ENCODE measurements around the gene FMNL1. TPM values are rescaled to one million over a fixed set of nuclear protein-coding genes. Genes with fewer than 3 reads are reported as not detected.
A peak's percentile ranks its signal among the peaks of the same experiment; 100 is the strongest.

Gene FMNL1
- total RNA-seq, 2 experiments from 2014 or later = 465 to 477 TPM

DNA sequence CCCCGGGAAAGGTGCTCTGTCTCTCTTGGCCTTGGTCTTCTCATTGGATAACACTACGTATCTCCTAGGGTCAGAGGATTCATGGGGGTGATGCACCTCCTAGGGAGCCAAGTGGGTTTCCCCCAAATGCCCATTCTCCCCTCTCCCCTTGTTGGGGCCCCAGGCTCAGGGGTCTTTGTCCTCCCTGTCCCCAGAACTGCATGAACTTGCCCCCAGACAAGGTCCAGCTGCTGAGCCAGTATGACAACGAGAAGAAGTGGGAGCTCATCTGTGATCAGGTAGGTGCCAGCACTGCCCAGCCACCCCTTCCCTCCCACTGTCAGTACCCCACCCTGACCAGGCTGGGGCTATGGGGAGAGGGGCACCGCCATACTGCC lies 8.7 kb downstream of the FMNL1 start:
- Mint-ChIP-seq H3K27me3 (no peaks in the 10 kb centered on the region), H3K4me3 (peak overlapping the region; percentile 100), H3K4me1 (peaks cover 93% of the 10 kb centered on the region), H3K36me3 (ENCODE audit: low read depth) (peaks cover 77% of the 10 kb centered on the region), H3K27ac (peak overlapping the region; percentile 99), H3K9me3 (no peaks in the 10 kb centered on the region)
- CTCF ChIA-PET = interaction anchor here (0.7 to 11.8 kb wide), 7 partner anchors 10 to 155 kb away, joined by 3 to 197 read pairs (median 4); partner anchors contain the start of genes ACBD4, FMNL1 and MAP3K14
- POLR2A ChIA-PET = interaction anchor here (1.6 to 15.7 kb wide), 4 partner anchors 10 to 179 kb away, joined by 3 to 528 read pairs (median 217); partner anchors contain the start of genes FMNL1 and MAP3K14
- DNase-seq = no peak

DNA sequence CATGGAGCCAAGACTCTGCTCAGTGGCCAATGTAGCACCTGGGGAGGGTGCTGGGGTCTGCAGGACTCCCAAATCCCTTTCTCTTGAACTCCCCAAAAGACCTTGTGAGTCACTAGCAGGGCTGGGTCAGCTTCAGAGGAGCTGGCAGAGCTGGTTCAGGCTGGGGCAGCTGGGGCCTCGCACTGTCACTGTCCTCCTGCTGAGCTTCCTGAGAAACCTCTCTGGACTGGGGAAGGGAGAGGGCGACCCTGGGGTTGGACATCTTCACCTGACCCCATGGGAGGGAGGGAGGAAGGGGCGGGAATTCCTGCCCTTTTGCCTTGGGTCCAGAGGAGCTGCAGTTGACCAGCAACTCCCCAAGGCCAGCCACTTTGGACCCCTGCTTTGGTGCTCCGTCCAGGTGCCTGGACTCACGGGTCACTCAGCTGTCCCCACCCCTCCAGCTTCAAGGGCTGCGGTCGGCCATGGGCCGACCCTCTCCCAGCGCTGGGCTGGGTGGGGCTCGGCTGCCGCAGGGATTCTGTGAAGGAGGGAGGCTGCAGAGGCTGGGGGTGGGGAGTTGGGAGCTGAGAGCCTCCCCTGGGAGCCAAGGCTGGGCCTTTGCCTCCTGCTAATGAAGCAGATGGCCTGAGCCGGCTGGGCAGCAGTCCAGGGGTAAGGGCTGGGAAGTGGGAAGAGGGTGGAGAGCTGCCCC lies 9.2 kb downstream of the FMNL1 start:
- Mint-ChIP-seq H3K27ac (peak overlapping the region; percentile 99), H3K4me1 (peaks cover 94% of the 10 kb centered on the region), H3K36me3 (ENCODE audit: low read depth) (peaks cover 77% of the 10 kb centered on the region), H3K27me3 (no peaks in the 10 kb centered on the region), H3K4me3 (no peak overlapping the region), H3K9me3 (no peaks in the 10 kb centered on the region)
- ChIA-PET POLR2A (interaction anchor here (1.3 to 15.7 kb wide), 6 partner anchors 10 to 179 kb away, joined by 3 to 528 read pairs (median 55); partner anchors contain the start of genes FMNL1, HEXIM1 and MAP3K14), CTCF (interaction anchor here (0.7 to 11.8 kb wide), 7 partner anchors 10 to 155 kb away, joined by 3 to 197 read pairs (median 3); partner anchors contain the start of genes ACBD4 and FMNL1)
- no peak for DNase-seq

DNA sequence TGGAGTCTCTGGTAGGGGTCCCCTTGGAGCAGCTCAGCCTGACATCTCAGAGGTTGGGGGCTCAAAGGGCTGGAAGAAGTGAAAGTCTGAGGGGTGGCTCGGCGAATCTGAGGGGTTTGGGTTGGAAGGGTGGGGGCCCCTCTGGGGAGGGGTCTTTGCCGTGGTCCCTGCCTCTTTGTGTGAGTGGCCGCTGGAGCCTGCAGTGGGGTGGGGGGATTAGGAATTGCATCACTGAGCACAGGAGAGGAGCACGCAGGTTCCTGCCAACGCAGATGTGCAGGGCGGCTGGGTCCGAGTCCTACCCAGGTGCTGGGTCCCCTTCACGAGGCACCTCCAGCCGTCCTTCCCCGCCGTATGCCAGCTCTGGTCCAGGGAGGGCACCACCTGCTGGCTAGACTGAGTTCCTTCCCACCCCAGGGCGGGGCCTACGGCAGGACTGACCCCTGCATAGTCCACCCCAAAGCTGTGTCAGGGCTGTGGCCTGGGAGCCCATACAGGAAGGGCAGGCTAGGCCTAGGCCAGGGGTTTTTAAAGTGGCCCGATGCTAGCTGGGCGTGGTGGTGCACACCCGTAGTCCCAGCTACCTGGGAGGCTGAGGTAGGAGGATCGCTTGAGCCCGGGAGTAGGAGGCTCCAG lies 9.9 kb downstream of the FMNL1 start:
- no peak for DNase-seq
- CTCF ChIA-PET = interaction anchor here (0.9 to 11.8 kb wide), 4 partner anchors 11 to 96 kb away, joined by 3 to 197 read pairs (median 4); partner anchors contain the start of genes ACBD4 and FMNL1
- Mint-ChIP-seq H3K4me3 (no peak overlapping the region), H3K36me3 (ENCODE audit: low read depth) (peaks cover 75% of the 10 kb centered on the region), H3K4me1 (peaks cover 89% of the 10 kb centered on the region), H3K27ac (peak overlapping the region; percentile 72), H3K9me3 (no peaks in the 10 kb centered on the region), H3K27me3 (no peaks in the 10 kb centered on the region)
- POLR2A ChIA-PET = interaction anchor here (1.3 to 15.7 kb wide), 5 partner anchors 11 to 84 kb away, joined by 3 to 528 read pairs (median 97); partner anchors contain the start of genes FMNL1, HEXIM1 and MAP3K14

DNA sequence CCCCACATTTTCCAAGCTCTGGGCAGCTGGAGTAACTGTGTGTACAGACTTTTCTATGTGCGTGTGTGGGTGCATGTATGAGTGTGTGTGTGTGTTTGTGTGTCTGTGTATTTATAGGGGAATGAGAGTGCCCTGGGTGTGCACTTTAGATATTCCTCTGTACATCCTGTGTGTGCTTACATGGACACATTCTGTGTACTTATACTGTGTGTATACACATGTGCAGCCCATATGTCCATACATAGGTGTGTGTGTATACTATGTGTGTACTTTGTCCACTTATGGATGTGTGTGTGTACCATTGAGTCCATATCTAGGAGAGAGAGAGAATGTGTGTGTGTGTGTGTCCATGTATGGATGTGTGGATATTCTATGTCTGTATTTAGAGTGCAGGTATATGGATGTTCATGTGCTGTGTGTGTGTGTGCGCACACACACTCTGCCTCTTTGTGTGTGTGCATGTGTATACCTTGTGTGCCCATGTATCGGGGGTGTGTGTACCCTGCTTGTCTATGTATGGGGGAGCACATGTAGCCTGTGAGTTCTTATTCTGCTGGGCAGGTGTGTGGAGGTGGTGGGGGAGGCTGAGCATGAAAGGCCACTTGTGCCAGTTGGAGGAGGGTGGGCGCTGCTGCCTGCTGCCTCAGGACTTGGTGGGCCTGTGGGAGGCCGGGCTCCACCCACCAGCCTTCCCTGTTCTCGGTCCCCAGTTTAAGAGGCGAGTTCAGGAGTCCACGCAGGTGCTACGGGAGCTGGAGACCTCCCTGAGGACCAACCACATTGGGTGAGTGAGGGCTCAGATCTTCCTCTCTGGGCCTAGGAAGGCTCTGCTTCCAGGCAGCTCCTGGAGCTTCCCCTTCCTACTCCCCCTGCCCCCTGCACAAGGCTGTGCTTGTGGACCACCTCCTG lies 11.1 kb downstream of the FMNL1 start:
- ChIA-PET POLR2A (interaction anchor here (0.7 to 15.7 kb wide), 5 partner anchors 7 to 84 kb away, joined by 3 to 528 read pairs (median 97); partner anchors contain the start of genes FMNL1, HEXIM1 and MAP3K14), CTCF (interaction anchor here (1.4 to 11.8 kb wide), 2 partner anchors 13 to 14 kb away, joined by 3 to 197 read pairs; partner anchors contain the start of gene FMNL1)
- Mint-ChIP-seq H3K27ac (peak overlapping the region; percentile 79), H3K4me3 (no peak overlapping the region), H3K27me3 (no peaks in the 10 kb centered on the region), H3K4me1 (peaks cover 84% of the 10 kb centered on the region), H3K9me3 (no peaks in the 10 kb centered on the region), H3K36me3 (ENCODE audit: low read depth) (peaks cover 74% of the 10 kb centered on the region)
- no peak for DNase-seq

DNA sequence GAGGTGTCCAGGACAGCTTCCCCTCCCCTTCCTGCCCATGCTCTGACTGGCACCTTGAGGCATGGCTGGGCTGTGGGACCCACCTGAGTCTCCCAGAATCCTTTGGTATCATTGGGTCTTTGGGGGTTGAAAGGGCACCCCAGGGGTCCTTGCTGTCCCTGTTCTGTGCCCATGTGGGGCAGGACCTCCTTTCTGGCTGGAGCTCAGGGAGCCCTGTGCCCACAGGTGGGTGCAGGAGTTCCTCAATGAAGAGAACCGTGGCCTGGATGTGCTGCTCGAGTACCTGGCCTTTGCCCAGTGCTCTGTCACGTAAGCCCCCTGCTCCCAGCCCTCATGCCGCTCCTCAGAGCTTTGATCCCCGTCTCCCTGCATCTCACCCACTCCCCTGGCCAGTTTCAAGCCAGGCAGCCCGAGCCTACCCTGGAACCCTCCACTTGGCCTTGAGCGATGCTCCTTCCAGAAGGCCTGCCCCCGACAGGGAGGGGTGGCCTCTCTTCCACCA lies 11.8 kb downstream of the FMNL1 start:
- ChIA-PET POLR2A (interaction anchor here (0.7 to 15.7 kb wide), 3 partner anchors 8 to 82 kb away, joined by 3 to 337 read pairs (median 97); partner anchors contain the start of genes FMNL1 and MAP3K14), CTCF (interaction anchor here (1.4 to 11.8 kb wide), 2 partner anchors 13 to 14 kb away, joined by 3 to 197 read pairs; partner anchors contain the start of gene FMNL1)
- Mint-ChIP-seq H3K27me3 (no peaks in the 10 kb centered on the region), H3K9me3 (no peaks in the 10 kb centered on the region), H3K4me3 (no peak overlapping the region), H3K27ac (peak overlapping the region; percentile 79), H3K36me3 (ENCODE audit: low read depth) (peaks cover 75% of the 10 kb centered on the region), H3K4me1 (peaks cover 84% of the 10 kb centered on the region)
- DNase-seq = no peak

DNA sequence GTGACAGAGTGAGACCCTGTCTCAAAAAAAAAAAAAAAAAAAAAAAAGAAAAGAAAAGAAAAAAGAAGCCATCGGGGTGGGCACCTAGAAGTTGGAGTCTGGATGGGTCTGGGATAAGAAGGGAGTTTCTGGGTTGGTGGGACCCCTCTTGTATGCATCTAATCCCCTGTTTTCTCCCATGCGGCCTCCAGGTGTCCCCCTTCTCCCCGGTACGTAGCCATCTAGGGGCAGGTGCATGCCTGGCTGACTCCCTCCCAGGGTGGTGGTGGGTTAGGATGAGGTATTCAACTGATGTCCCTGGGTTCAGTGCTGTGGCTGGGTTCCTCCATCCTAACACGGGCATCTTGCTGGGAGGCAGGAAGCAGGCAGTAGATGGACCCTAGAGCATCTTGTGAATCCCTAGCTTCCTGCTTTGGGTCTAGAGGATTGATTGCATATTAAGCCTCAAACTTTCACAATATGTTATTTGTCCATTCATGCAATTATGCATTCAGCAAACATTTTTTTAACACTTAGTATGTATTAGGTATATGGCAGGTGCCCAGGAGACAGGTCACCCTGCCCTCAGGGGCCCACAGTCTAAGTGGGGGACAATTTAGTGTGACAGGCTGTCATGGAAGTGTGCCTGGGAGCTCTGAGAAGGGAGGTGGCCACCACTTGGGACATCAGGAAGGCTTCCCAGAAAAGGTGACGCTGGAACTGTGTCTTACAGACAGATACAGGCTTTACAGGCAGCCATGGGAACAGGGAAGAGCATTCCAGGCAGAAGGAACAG lies 13.1 kb downstream of the FMNL1 start:
- H3K9me3 Mint-ChIP-seq = no peaks in the 10 kb centered on the region
- H3K36me3 Mint-ChIP-seq (ENCODE audit: low read depth) = peaks cover 81% of the 10 kb centered on the region
- H3K4me3 Mint-ChIP-seq = no peak overlapping the region
- no peak for DNase-seq
- peaks cover 73% of the 10 kb centered on the region for H3K4me1 Mint-ChIP-seq
- POLR2A ChIA-PET = interaction anchor here (0.8 to 27.5 kb wide), 4 partner anchors 10 to 14 kb away, joined by 3 to 528 read pairs (median 4); partner anchors contain the start of gene FMNL1
- CTCF ChIA-PET = interaction anchor here (0.7 to 11.8 kb wide), 15 partner anchors 9 to 151 kb away, joined by 3 to 197 read pairs (median 4); partner anchors contain the start of genes FMNL1 and MAP3K14
- H3K27ac Mint-ChIP-seq = peak overlapping the region; percentile 74
- H3K27me3 Mint-ChIP-seq = no peaks in the 10 kb centered on the region

DNA sequence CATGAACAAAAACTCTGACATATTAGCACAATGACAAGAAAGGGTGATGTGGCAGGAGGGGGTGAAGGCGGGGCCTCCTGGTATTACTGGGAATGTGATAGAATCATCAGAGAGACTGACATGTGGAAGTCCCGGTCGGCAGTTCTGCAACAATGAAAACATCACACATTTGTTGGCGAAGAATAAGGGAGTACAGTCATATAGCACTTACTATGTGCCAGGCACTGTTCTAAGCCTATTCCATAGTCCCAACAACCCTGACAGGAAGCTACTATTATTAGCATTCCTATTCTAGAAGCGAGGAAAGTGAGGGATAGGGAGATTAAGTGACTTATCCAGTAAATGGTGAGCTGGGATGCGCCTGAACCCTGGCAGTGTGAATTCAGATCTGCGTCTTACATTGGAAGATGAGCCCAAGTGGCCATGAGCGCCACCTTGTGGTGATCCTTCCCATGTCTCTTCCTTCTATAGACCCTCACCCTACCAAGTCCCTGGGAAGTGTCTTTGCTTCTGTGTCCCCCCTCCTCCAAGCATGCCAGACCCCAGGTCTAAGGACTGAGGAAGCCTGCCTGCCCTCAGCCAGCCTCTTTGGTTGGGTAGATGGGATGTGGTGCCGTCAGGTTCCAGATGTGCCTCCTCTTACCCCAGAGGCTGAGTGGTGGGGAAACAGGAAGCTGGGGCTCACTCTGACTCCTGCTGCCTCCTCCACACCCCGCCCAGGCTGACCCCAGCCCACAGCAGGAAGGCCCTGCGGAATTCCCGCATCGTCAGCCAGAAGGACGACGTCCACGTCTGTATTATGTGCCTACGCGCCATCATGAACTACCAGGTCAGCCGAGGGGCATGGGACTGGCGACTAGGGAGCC lies 14.0 kb downstream of the FMNL1 start:
- peaks cover 87% of the 10 kb centered on the region for H3K36me3 Mint-ChIP-seq (ENCODE audit: low read depth)
- no peak overlapping the region for H3K4me3 Mint-ChIP-seq
- H3K4me1 Mint-ChIP-seq = peaks cover 67% of the 10 kb centered on the region

DNA sequence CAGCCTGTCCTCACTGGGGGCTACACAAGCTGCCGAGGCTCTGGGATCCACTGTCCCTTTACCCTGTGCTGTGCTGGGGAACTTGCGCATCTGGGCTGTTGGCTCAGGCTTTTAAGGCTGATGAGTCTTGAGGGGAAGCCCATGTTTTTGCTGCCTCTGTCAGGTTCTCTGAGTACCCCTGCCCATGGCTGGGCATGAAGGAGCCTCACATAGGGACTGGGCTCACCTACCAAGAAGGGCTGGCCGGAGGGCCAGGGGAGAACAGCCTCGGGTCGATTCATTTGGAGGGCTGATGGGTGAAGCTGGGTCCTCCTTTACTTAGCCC lies 14.6 kb downstream of the FMNL1 start:
- peaks cover 64% of the 10 kb centered on the region for H3K4me1 Mint-ChIP-seq
- ChIA-PET CTCF (interaction anchor here (1.6 to 11.8 kb wide), 4 partner anchors 10 to 75 kb away, joined by 6 to 197 read pairs (median 22); partner anchors contain the start of gene FMNL1), POLR2A (interaction anchor here (1.4 to 27.5 kb wide), 2 partner anchors 10 to 11 kb away, joined by 4 to 528 read pairs; partner anchors contain the start of gene FMNL1)
- no peak overlapping the region for H3K27ac Mint-ChIP-seq
- no peaks in the 10 kb centered on the region for H3K27me3 Mint-ChIP-seq
- H3K4me3 Mint-ChIP-seq = no peak overlapping the region
- no peak for DNase-seq
- H3K36me3 Mint-ChIP-seq (ENCODE audit: low read depth) = peaks cover 93% of the 10 kb centered on the region
- H3K9me3 Mint-ChIP-seq = no peaks in the 10 kb centered on the region

More for the DNA sequence above, 14.0 kb downstream of the FMNL1 start:
- Mint-ChIP-seq H3K27me3 (no peaks in the 10 kb centered on the region), H3K27ac (peak overlapping the region; percentile 74), H3K9me3 (no peaks in the 10 kb centered on the region)
- ChIA-PET CTCF (interaction anchor here (0.8 to 11.8 kb wide), 12 partner anchors 10 to 150 kb away, joined by 3 to 197 read pairs (median 4); partner anchors contain the start of genes FMNL1 and MAP3K14), POLR2A (interaction anchor here (1.0 to 27.5 kb wide), 3 partner anchors 10 to 13 kb away, joined by 3 to 528 read pairs (median 4); partner anchors contain the start of gene FMNL1)
- peak; percentile 79 for DNase-seq

DNA sequence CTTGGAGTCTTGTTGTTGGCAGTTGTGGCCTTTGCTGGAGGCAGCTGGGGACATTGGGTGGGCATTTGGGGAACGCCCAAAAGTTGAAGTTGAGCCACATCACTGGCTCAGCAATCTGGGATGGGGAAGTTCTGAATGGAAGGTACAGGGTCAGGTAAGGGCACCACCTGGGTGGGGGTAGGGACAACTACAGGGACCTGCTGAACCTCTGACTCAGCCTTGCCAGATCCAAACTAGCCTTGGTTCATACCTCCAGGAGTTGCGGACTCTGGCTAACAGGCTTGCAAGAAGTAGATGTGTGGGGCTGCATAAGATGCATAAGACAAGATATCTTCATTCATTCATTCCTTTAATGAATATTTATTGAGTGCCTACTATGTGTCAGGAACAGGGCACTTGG lies 16.0 kb downstream of the FMNL1 start:
- H3K27me3 Mint-ChIP-seq = no peaks in the 10 kb centered on the region
- peak overlapping the region; percentile 47 for H3K27ac Mint-ChIP-seq
- H3K4me3 Mint-ChIP-seq = no peak overlapping the region
- H3K9me3 Mint-ChIP-seq = no peaks in the 10 kb centered on the region
- ChIA-PET CTCF (interaction anchor here (1.0 to 11.8 kb wide), 2 partner anchors 18 to 102 kb away, joined by 3 to 197 read pairs; partner anchors contain the start of genes ACBD4 and FMNL1), POLR2A (interaction anchor here (1.4 to 27.5 kb wide), 3 partner anchors 10 to 74 kb away, joined by 3 to 528 read pairs (median 11); partner anchors contain the start of gene FMNL1)
- peaks cover 56% of the 10 kb centered on the region for H3K4me1 Mint-ChIP-seq
- peaks cover 86% of the 10 kb centered on the region for H3K36me3 Mint-ChIP-seq (ENCODE audit: low read depth)
- no peak for DNase-seq

DNA sequence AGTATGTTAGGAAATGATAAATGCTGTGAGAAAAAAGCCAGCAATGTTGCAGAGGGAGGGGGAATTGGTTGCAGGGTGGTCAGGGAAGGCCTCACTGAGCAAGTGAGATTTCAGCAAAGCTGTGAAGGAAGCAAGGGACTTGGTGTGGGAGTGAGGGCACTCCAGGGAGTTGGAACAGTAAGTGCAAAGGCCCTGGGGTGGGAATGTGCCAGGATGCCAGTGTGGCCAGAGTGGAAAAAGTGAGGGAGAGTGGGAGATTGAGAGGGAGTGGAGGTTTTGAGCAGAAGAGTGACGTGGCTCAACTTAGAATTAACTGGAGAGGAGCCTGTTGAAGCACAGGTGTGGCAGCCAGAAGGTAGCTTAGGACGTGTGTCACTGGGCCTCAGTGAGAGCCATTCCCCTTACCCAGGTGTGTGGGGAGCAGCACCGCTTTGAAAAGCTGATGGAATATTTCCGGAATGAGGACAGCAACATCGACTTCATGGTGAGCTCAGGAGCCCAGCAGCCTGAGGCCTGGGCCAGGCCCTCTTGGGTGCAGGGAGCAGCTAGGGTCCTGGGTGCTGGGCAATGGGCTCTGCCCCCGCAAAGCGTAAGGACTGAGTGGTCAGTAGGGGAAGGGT lies 16.6 kb downstream of the FMNL1 start:
- no peak for DNase-seq
- Mint-ChIP-seq H3K36me3 (ENCODE audit: low read depth) (peaks cover 85% of the 10 kb centered on the region), H3K9me3 (no peaks in the 10 kb centered on the region), H3K27ac (peak overlapping the region; percentile 47), H3K4me1 (peaks cover 54% of the 10 kb centered on the region), H3K4me3 (no peak overlapping the region), H3K27me3 (no peaks in the 10 kb centered on the region)
- ChIA-PET POLR2A (interaction anchor here (2.1 to 27.5 kb wide), 2 partner anchors 10 to 13 kb away, joined by 11 to 528 read pairs; partner anchors contain the start of gene FMNL1), CTCF (interaction anchor here (1.0 to 11.8 kb wide), 3 partner anchors 12 to 103 kb away, joined by 3 to 197 read pairs (median 5); partner anchors contain the start of genes ACBD4 and FMNL1)

Measured in activated CD4-positive, alpha-beta memory T cell treated with anti-CD3 and anti-CD28 coated beads, Interleukin-2, amount 10 ng/mL, durations not matched to agents 7 days and 5 days (primary cell).